ENCODE data around the gene PFDN1.

Gene PFDN1

GRCh38 chr5:140328036-140328764 is 25.3 kb upstream of the PFDN1 start:
- no peak for DNase-seq (ENCODE audit: low read depth in 2 of 2)

GRCh38 chr5:140327589-140327988 is 24.7 kb upstream of the PFDN1 start:
- DNase-seq (ENCODE audit: low read depth in 2 of 2), result peak in 1 of 2 experiments; percentile 45

DNA sequence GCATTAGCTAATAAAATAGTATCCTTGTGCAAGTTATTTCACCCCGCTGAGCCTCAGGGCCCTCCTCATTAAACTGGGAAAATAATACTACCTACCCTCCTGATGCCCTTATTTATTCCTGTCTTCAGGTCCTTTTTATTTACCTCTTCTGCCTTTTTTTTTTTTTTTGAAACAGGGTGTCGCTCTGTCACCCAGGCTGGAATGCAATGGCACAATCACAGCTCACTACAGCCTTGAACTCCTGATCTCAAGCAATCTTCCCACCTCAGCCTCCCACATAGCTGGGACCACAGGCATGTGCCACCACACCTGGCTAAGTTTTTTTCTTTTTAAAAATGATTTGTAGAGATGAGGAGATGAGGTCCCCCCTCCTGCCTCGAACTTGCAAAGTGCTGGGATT is 22.6 kb upstream of the PFDN1 start:
- no peak for DNase-seq (ENCODE audit: low read depth in 2 of 2)

DNA sequence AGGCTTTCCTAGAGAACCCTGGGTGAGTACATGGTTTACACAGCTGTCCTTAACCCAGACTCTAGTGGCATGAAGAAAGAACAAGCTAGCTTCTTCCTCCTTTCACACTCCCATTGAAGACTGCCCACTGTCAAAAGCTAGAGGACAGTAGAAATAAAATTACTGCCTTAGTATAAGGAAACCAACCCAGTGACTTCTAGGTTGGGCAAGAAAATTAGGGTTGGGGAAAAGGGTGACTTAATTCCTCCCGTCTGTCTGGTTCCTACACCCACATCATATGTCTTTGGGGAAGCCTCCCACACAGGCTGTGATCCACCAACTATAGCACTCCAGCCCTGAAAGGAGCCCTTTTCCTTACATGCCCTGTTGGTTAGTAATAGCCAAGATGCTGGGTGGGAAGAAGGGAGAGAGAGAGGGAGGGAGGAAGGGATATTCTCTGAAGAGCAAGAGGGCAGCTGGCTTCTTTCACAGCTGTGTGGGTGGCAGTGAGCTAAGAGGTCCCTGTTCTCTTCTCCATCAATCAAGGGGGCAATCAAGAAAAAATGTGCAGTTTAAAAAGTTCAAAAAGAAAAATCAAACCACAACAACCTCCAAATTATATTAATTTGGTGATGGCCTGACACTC is 21.8 kb upstream of the PFDN1 start:
- DNase-seq (ENCODE audit: low read depth in 2 of 2), result peak in 1 of 2 experiments; percentile 44

DNA sequence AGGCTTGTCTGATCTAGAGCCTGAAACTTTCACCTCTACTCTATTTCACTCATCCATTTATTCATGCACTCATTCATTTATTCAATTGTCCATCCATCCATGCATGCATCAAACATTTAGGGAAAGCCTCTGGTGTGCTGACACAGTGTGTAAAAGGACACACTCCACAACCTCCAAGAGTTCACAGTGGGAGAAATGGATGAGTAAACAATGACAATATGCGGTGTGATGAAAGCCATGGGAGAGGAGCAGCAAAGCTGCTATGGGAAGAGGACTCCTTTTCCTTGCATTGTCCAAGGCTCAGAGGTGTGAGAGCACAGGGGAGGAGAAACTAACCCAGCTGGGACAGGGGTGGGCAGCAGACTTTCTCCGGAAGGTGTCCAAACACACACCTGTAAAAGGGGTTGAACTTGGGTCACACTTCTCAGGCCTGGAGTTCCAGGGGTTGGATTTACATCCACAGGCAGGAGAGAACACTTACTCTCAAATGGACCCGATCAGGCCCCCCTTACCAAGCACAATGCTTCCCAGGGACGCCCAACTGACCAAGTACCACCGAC is 21.2 kb upstream of the PFDN1 start:
- no peak for DNase-seq (ENCODE audit: low read depth in 2 of 2)

- DNase-seq (ENCODE audit: low read depth in 2 of 2), result peak; percentile 87 to 89
Measured at GRCh38 chr5:140322751-140323731, 20.1 kb upstream of the PFDN1 start.

GRCh38 chr5:140321796-140322195 is 18.9 kb upstream of the PFDN1 start:
- no peak for DNase-seq (ENCODE audit: low read depth in 2 of 2)

GRCh38 chr5:140319833-140320232 is 16.9 kb upstream of the PFDN1 start:
- DNase-seq (ENCODE audit: low read depth in 2 of 2), result no peak

DNA sequence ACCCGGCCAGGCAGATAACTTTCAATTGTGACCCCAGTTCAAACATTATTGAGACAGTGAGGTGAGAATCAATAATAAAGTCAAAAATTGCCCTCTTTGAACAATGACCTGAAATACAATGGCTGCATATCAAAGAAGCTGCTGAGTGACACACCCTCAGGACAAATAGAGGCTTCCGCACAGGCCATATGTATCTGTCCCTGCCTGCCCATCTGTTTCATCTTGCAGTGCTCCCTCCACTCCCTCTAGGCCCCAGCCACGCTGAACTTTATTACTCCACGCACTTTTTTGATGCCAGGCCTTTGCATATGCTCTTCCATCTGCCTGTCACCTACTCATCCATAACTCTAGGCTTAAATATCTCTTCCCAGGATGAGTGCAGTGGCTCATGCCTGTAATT is 15.9 kb upstream of the PFDN1 start:
- DNase-seq (ENCODE audit: low read depth in 2 of 2), result no peak

DNA sequence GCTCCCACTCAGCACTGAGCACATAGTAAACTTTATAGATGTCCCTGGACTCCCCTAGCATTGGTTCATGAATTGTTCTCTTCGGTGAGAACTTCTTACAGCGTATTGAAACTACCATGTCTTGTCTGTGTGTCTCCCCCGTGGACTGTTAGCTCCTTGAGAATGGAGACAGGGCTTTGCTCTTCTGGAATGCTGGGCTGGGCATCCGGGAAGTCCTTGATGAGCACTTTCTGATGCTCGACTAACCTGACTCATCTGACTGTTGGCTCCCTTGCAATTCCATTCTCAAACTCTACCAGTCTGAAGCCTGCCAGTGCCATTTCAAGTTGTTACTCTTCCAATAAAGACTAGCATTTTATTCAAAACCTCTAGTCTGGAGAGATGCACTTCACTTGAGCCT is 15.0 kb upstream of the PFDN1 start:
- no peak for DNase-seq (ENCODE audit: low read depth in 2 of 2)

- DNase-seq (ENCODE audit: low read depth in 2 of 2), result no peak
Measured at GRCh38 chr5:140312791-140313189, 9.9 kb upstream of the PFDN1 start.

- DNase-seq (ENCODE audit: low read depth in 2 of 2), result peak; percentile 64 to 67
Measured at GRCh38 chr5:140312067-140312790, 9.3 kb upstream of the PFDN1 start.

DNA sequence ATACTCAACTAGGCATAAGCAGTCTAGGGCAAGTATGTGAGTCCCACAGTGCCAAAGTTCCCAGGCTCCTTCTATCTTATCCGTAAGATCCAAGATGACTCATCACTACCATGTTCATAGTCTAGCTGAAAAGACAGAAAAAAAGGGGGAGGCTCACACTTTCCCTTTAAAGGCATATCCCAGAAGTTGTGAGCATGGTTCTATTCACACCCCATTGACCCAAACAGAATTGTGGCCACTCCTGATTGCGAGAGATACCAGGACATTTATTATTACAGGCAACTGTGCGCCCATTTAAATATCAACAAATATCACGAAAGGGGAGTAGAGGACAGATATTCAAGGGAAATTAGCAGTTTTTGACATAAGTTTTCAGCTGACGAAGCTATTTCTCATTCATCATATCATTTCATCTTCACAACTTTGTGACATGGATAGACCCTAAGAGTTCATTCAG is 8.1 kb upstream of the PFDN1 start:
- DNase-seq (ENCODE audit: low read depth in 2 of 2), result peak; percentile 48

- DNase-seq (ENCODE audit: low read depth in 2 of 2), result no peak
Measured at GRCh38 chr5:140310434-140310833, 7.5 kb upstream of the PFDN1 start.

GRCh38 chr5:140309706-140310249 is 6.9 kb upstream of the PFDN1 start:
- no peak for DNase-seq (ENCODE audit: low read depth in 2 of 2)

GRCh38 chr5:140305471-140305870 is 2.6 kb upstream of the PFDN1 start:
- DNase-seq (ENCODE audit: low read depth in 2 of 2), result no peak

DNA sequence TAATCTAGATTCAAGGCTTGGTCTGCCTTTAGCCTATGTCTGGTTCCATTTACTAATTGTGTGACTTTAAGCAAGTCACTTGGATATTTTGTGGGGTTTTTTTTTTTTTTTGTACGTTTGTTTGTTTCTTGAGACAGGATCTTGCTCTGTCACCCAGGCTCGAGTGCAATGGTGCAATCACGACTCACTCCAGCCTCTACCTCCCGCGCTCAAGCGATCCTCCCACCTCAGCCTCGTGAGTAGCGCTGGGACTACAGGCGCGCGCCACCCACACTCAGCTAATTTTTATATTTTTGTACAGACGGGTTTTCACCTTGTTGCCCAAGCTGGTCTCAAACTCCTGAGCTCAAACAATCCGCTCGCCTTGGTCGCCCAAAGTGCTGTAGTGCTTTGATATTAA is 1.1 kb upstream of the PFDN1 start:
- DNase-seq (ENCODE audit: low read depth in 2 of 2), result no peak

DNA sequence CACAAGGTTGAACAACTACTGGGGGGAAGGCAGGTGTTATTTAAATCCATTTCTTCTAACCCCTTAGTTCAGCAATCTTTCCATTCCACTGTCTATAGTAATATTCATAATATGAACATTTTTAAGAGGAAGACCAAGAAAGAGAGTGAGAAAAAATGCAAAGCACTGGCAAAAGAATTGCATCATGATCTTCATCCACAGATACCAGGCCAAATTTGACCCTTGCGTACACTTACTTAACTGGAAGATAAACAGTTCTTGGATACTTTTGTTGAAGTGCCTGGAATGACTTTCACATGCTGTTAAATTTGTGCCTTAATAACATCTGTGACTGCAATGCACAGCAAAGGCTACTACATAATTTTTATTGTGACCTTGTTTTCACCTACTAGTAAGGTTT is 1.8 kb downstream of the PFDN1 start:
- no peak for DNase-seq (ENCODE audit: low read depth in 2 of 2)

DNA sequence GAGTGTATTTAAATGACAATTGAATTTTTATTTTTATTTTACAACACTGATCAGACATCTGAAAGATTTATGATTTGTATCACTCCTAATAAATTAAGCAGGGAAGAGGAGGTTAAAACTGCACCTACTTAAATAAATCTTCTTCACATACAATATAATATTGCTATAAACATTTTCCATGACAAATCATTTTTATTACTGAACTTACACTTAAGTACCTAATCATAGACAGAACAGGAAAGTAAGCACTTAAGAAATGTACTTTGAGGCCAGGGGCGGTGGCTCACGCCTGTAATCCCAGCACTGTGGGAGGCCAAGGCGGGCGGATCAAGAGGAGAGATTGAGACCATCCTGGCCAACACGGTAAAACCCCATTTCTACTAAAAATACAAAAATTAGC is 3.8 kb downstream of the PFDN1 start:
- no peak for DNase-seq (ENCODE audit: low read depth in 2 of 2)

DNA sequence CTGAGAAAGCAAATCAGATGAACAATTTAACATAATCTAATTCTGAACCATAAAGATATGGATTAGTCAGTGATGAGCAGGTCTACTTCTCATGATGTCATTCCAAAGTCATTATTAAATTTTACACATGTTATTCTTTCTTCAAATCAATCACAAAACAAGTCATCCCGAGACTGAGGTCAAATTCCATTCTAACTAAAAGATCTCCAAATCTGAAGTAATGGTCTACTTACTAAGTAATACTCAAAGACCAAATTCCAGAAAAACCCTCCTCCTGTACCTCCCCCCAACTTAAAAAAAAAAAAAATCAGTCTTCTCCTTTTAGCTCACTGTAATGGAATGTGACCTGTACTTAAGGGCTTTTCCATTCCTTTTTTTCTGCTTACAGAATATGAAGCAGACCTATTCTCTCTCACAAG is 4.7 kb downstream of the PFDN1 start:
- peak; percentile 51 to 53 for DNase-seq (ENCODE audit: low read depth in 2 of 2)

DNA sequence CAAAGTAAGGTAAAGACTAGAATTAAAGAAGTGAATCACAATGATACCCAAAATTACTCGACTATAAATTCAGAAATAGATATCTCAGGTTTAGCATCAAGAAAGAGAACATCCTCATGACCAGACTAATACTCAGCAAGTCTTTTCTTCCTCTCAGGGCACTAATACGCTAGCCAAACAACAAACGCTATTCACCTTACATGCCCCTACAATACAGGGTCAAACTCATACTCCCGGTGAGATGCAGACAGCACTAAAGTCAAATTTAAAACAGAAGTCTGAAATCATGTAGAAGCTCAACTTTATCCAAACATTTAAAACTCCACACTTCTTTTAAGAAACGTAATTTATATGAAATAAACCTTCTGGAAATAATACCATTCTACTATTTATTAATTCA is 5.6 kb downstream of the PFDN1 start:
- DNase-seq (ENCODE audit: low read depth in 2 of 2), result no peak

All from fibroblast of skin of left quadriceps (primary cell).